Kidney glomerular epithelial cell (primary cell): ENCODE results near the gene ITGB7.

ENCODE experiments used
- DNase-seq: peaks from one replicate; lab custom pipeline; 2025; lab: John Stamatoyannopoulos, UW

Gene ITGB7

GRCh38 chr12:53207042-53207441, at the start of gene ITGB7:
Gene ITGB7 (minus strand): TSS chr12:53207251. CDS start chr12:53200443, 6,808 bp downstream.
- no peak for DNase-seq

DNA sequence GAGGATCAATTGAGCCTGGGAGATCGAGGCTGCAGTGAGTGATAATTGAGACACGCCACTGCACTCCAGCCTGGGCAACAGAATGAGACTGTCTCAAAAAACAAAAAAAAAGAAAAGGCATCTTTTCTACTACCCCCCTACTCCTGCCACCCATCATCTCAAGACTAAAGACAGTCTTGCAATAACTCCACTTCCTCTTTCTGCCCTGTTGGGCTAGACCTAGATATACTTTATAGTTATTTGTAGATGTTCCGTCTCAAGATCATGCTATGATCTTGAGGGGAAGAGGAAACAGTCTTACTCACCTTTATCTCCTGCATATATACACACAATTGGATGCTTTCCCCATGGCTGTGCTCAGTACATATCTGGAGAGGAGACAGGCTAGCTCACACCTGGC, 48.9 kb upstream of the ITGB7 start:
- no peak for DNase-seq

DNA sequence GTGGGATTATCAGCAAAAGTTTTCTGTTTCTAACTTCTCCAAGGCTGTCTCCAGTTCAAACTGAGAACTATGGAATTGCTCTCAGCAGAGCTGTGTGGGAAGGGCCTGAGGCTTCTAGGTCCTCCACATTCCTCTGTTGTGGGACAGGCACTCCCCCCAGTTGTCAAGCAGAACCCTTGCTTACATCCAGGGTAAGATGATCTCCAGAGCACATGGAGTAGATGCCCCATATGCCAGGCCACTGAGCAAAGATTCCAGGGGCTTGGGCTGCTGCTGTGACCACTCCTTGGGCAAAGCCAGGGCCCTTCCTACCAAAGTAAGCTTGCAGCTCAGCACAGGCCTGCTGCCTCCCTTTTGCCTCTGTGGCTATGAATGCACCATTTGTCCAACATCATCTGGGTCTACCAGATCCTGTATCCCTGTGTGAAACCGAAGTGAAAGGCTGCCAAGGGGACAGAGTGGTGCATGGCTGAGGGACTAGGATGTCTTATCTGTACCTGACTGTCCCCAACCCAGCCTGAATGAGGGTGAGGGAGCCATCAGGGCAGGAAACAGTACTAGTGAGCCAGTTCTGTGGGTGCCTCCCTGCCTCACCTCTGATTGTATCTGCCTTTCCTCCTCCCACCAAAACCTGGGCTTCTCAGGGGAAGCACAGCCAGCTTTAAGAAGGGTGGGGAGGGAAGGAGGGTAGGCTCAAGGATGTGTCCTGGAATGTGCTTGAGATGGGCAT, 47.9 kb upstream of the ITGB7 start:
- DNase-seq, result no peak

DNA sequence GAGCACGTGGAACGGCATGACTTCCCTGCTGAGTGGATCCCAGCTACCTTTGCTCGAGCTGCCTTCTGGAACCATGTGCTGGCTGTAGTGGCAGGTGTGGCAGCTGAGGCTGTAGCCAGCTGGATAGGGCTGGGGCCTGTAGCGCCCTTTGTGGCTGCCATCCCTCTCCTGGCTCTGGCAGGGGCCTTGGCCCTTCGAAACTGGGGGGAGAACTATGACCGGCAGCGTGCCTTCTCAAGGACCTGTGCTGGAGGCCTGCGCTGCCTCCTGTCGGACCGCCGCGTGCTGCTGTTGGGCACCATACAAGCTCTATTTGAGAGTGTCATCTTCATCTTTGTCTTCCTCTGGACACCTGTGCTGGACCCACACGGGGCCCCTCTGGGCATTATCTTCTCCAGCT, 46.2 kb upstream of the ITGB7 start:
- DNase-seq, result no peak

DNA sequence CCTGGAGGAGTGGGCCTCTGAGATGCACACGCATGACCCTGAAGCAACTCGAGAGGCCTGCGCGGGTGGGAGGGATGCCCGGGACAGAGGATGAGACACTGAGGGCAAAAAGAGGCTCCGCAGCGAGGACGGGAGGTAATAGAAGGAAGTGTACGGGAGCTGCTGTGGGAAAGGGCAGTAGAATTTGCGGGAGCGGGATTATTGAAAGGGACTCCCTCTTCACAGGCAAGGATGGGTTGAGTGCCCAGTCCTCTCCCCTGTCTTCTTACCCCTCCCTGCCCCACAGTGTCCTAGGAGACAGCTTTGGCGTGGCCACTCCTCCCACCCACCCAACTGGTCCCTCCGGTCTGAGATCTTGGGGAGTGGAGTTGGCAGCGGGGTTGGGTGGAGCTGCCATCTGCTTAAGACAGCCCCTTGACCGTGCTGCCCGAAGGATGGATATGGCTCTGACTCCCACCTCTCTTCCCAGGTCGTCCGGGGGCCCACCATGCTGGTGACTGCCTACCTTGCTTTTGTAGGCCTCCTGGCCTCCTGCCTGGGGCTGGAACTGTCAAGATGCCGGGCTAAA, 45.4 kb upstream of the ITGB7 start:
- no peak for DNase-seq

- peak; percentile 54 for DNase-seq
Measured at GRCh38 chr12:53251477-53252348, 44.7 kb upstream of the ITGB7 start.

- DNase-seq, result no peak
Measured at GRCh38 chr12:53245286-53245685, 38.2 kb upstream of the ITGB7 start.

GRCh38 chr12:53244337-53244736, 37.3 kb upstream of the ITGB7 start:
- DNase-seq, result no peak

DNA sequence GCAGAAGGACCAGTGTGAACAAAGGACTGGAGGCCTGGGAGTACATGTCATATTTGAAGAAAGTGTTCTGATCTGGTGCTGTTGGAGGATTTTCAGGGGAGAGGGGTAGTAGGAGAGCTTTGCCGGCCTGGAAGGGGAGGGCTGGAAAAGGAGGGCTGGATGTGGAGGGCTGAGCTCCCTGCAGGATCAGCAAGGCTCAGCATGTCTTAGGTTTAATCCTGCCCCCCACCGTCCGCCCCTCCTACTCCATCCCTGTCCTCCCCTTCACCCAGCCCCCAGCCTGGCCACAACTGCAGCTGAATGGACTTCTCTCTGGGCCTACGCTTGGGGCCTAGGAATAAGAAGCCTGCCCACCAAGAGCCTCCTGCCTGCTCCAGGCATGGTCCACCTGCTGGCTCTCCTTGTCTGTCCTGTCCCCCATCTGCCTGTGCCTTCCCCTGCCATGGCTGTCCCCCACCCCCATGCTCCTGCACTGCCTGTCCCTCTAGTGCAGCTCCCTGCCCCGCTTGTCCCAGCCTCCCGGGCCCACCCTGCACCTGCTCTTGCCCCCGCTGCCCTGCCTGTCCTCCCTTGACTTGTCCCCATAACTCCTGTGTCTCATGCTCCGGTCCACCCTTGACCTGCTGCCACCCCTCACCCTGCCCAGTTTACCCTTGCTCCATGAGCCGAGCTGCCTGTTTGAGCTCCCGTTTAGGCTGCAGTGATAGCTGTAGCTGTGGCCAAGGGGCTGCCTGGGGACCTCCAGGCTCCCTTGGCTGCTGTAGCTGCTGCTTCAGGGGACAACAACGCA, 34.8 kb upstream of the ITGB7 start:
- no peak for DNase-seq

DNA sequence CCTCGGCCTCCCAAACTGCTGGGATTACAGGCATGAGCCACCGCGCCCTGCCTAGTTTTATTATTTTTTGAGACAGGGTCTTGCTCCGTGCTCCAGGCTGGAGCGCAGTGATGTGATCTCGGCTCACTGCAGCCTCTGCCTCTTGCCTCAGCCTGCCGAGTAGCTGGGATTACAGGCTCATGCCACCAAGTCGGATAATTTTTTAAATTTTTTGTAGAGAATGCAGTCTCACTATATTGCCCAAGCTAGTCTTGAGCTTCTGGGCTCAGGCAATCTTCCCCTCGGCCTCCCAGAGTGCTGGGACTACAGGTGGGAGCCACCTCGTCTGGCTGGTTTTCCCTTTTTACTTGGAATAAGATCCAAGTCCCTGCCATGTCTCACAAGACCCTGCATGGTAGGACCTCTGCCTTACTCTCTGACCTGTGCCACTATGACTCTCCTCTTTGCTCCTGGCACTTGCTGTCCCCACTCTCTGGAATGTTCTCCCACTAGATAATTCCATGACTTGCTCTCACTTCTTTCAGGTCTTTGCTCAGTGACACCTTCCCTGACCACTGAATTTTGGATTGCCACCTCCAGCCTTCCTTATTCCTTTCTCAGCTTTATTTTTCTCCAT, 32.7 kb upstream of the ITGB7 start:
- DNase-seq, result no peak

DNA sequence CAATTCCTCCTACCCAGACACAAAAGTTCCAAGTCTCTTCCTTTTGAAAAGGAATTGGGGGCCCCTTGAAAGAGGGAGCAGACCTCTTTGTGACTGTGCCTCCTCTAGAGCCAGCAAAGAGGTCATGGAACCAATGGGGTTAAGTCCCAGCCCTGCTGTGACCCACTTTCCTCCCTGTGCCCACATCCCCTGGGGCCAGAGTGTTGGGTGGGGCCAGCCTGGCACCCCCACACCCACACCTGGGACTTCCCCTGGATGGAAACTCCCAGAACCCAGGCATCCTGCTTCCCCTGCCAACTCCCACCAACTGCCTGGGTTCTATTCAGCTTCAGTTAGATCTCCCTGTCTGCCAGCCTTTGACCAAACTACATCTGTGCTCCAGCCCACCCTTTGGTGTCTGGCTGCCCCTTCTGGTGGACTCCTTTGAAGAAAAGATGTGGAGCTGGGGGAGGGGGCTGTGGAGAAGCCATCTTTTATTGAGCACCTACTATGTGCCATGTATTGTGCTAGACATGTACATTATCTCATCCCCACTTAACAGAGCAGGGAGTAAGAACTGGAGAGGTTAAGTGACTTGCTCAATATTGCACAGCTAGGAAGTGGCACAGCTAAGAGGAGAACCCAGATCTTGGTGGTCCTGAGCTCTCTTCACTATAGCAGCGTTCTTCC, 29.5 kb upstream of the ITGB7 start:
- DNase-seq, result no peak

- DNase-seq, result no peak
Measured at GRCh38 chr12:53235742-53236442, 28.8 kb upstream of the ITGB7 start.

GRCh38 chr12:53235164-53235563, 28.1 kb upstream of the ITGB7 start:
- no peak for DNase-seq

DNA sequence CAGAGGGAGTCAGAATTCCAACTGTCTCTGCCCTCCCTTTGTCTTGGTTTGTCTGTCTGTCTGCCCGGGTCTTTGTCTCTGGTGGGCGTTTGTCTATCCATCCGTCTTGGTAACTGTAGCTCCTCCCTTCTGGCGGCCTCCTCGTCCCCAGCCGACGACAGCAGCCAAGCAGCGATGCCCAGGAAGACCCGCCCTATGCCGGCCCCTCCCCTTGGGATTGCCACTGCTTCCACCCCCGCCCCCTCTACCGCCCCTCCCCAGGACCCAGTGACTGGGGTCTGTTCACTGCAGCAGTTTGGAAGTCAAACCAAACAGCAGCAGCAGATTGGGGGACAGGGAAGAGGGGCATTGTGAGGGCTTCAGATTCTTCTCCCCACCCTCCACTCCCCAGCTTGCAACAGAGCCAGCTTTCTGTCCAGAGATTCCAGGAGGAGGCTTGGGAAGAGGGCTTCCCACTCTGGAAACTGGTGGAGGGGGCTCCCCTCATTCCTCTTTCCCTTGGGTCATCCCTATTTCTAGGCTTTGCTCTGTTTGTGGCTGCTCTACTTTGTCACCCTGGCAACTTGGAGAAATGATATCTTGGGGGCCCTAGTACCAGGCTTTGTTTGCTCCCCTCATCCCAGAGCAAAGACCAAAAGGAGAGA, 27.3 kb upstream of the ITGB7 start:
- no peak for DNase-seq

- DNase-seq, result no peak
Measured at GRCh38 chr12:53233671-53234121, 26.6 kb upstream of the ITGB7 start.

DNA sequence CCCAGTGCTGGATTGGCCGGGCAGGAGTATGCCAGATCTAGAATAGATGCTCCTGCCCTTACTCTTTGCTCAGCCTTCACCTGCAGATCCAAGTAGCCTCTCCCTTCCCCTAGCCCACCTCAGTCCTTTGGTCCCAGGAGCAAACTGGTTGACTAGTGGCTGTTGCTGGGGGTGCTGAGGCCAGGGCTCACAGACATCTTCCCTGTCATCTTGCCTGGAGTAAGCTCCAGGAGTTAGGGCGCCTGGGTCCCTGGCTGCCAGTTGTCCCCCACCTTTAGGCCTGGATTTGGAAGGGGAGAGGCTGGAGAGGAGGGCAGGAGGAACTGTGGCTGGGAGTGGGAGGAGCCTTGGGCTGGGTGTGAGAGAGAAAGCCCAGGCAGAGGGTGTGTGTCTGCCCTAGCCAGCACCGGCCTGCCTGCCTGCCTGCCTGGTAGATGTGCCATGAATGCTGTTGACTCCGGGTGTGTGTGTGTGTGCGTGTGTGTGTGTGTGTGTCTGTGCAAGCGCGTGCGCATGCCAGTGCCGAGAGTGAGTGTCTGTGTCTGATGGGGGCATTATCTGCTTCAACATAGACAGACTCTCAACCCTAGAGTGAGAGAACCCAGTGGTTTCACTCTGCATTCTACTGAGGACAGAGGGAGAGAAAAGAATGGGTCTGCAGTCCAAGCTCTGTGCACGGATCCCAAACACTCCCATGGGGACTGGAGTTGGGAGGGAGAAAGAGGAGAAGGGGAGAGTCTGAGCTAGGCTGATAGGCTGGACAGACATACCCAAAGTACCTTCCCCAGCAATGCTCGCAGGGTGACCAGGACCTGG, 25.8 kb upstream of the ITGB7 start:
- DNase-seq, result no peak

- peak; percentile 25 for DNase-seq
Measured at GRCh38 chr12:53231921-53232645, 25.0 kb upstream of the ITGB7 start, which contains the start of gene RARG. Gene RARG (minus strand): TSS chr12:53232209. CDS start chr12:53227545, 4,664 bp downstream.

- no peak for DNase-seq
Measured at GRCh38 chr12:53231671-53231920, 24.5 kb upstream of the ITGB7 start.
